ENCODE results near the gene PLEKHH1.

PLEKHH1 gene

GRCh38 chr14:67532998-67533753 lies at the start of gene PLEKHH1:
Gene PLEKHH1, plus strand, starts transcription at chr14:67533290. Its CDS starts 8,578 bp downstream, at chr14:67541868.
- peak; percentile 51 to 57 for DNase-seq (ENCODE audit: low read depth in 2 of 2)

- no peak for DNase-seq (ENCODE audit: low read depth in 2 of 2)
Measured at GRCh38 chr14:67483579-67484285, 49.4 kb upstream of the PLEKHH1 start.

GRCh38 chr14:67485501-67486095 lies 47.5 kb upstream of the PLEKHH1 start:
- no peak for DNase-seq (ENCODE audit: low read depth in 2 of 2)

GRCh38 chr14:67486890-67487289 lies 46.2 kb upstream of the PLEKHH1 start:
- DNase-seq (ENCODE audit: low read depth in 2 of 2), result no peak

GRCh38 chr14:67487332-67487731 lies 45.8 kb upstream of the PLEKHH1 start:
- DNase-seq (ENCODE audit: low read depth in 2 of 2), result no peak

GRCh38 chr14:67487937-67488893 lies 44.9 kb upstream of the PLEKHH1 start, which contains the start of gene TMEM229B:
Gene TMEM229B, minus strand, starts transcription at chr14:67488721. Its CDS starts 14,798 bp downstream, at chr14:67473923.
- peak; percentile 38 to 58 for DNase-seq (ENCODE audit: low read depth in 2 of 2)

- DNase-seq (ENCODE audit: low read depth in 2 of 2), result no peak
Measured at GRCh38 chr14:67490196-67490595, 42.9 kb upstream of the PLEKHH1 start.

GRCh38 chr14:67491285-67491684 lies 41.8 kb upstream of the PLEKHH1 start:
- DNase-seq (ENCODE audit: low read depth in 2 of 2), result no peak

- no peak for DNase-seq (ENCODE audit: low read depth in 2 of 2)
Measured at GRCh38 chr14:67491741-67492507, 41.2 kb upstream of the PLEKHH1 start.

GRCh38 chr14:67492538-67492937 lies 40.6 kb upstream of the PLEKHH1 start:
- DNase-seq (ENCODE audit: low read depth in 2 of 2), result no peak

- no peak for DNase-seq (ENCODE audit: low read depth in 2 of 2)
Measured at GRCh38 chr14:67493092-67493717, 39.9 kb upstream of the PLEKHH1 start.

- DNase-seq (ENCODE audit: low read depth in 2 of 2), result no peak
Measured at GRCh38 chr14:67495827-67496226, 37.3 kb upstream of the PLEKHH1 start.

GRCh38 chr14:67497216-67497615 lies 35.9 kb upstream of the PLEKHH1 start:
- DNase-seq (ENCODE audit: low read depth in 2 of 2), result no peak

- DNase-seq (ENCODE audit: low read depth in 2 of 2), result no peak
Measured at GRCh38 chr14:67497716-67498115, 35.4 kb upstream of the PLEKHH1 start.

- no peak for DNase-seq (ENCODE audit: low read depth in 2 of 2)
Measured at GRCh38 chr14:67500981-67501380, 32.1 kb upstream of the PLEKHH1 start.

- DNase-seq (ENCODE audit: low read depth in 2 of 2), result no peak
Measured at GRCh38 chr14:67501670-67502069, 31.4 kb upstream of the PLEKHH1 start.

GRCh38 chr14:67502867-67503266 lies 30.2 kb upstream of the PLEKHH1 start:
- no peak for DNase-seq (ENCODE audit: low read depth in 2 of 2)

GRCh38 chr14:67503331-67503730 lies 29.8 kb upstream of the PLEKHH1 start:
- no peak for DNase-seq (ENCODE audit: low read depth in 2 of 2)

GRCh38 chr14:67505254-67505653 lies 27.8 kb upstream of the PLEKHH1 start:
- DNase-seq (ENCODE audit: low read depth in 2 of 2), result no peak

- DNase-seq (ENCODE audit: low read depth in 2 of 2), result no peak
Measured at GRCh38 chr14:67508956-67509355, 24.1 kb upstream of the PLEKHH1 start.

All from stimulated activated CD4-positive, alpha-beta T cell treated with anti-CD3 and anti-CD28 coated beads, Interleukin-4, amount 100 ng/mL, for 48 hours (primary cell).